ENCODE measurements around the gene ZNF785. TPM values are rescaled to one million over a fixed set of nuclear protein-coding genes. Genes with fewer than 3 reads are reported as not detected.

Gene ZNF785
- total and polyA plus RNA-seq, 2 donors from 2014 or later: 6.3 to 18.5 TPM

GRCh38 chr16:30622455-30623032 is 37.0 kb upstream of the ZNF785 start:
- Histone ChIP-seq H3K4me1 (ENCODE audit: control insufficient read depth in 2 of 3, insufficient read depth in 2 of 3, low read depth in 1 of 3, low read length in 3 of 3) (peaks cover 8 to 15% (median 11%) of the 10 kb centered on the region in 3 donors), H3K27ac (ENCODE audit: low read depth in 2 of 2, low read length in 2 of 2) (no peak overlapping the region), H3K36me3 (ENCODE audit: control insufficient read depth in 2 of 3, insufficient read depth in 3 of 3, low read length in 3 of 3) (no peaks in the 10 kb centered on the region), H3K9me3 (ENCODE audit: control insufficient read depth in 2 of 3, insufficient read depth in 1 of 3, low read length in 3 of 3) (no peaks in the 10 kb centered on the region), H3K4me3 (ENCODE audit: low read length in 3 of 3) (no peak overlapping the region), H3K9ac (ENCODE audit: low read length in 3 of 3) (no peak overlapping the region), H3K27me3 (ENCODE audit: control insufficient read depth, insufficient read depth, low read length) (no peaks in the 10 kb centered on the region)
- intact Hi-C loops (cut with DNase I): no loop called here
- peak in 1 of 5 donors; percentile 30 for DNase-seq
- FAIRE-seq: no peak
- no peak for TF ChIP-seq CTCF (IDR thresholded peaks at IDR 0.05; ENCODE audit: borderline replicate concordance, extremely low read depth, insufficient read depth)

GRCh38 chr16:30621765-30622164 is 36.3 kb upstream of the ZNF785 start:
- Histone ChIP-seq H3K27ac (ENCODE audit: low read depth in 2 of 2, low read length in 2 of 2) (no peak overlapping the region), H3K9ac (ENCODE audit: low read length in 3 of 3) (no peak overlapping the region), H3K9me3 (ENCODE audit: control insufficient read depth in 2 of 3, insufficient read depth in 1 of 3, low read length in 3 of 3) (no peaks in the 10 kb centered on the region), H3K4me1 (ENCODE audit: control insufficient read depth in 2 of 3, insufficient read depth in 2 of 3, low read depth in 1 of 3, low read length in 3 of 3) (peaks cover 8 to 16% (median 11%) of the 10 kb centered on the region in 3 donors), H3K4me3 (ENCODE audit: low read length in 3 of 3) (no peak overlapping the region), H3K27me3 (ENCODE audit: control insufficient read depth, insufficient read depth, low read length) (no peaks in the 10 kb centered on the region), H3K36me3 (ENCODE audit: control insufficient read depth in 2 of 3, insufficient read depth in 3 of 3, low read length in 3 of 3) (no peaks in the 10 kb centered on the region)
- intact Hi-C loops (cut with DNase I): no loop called here
- DNase-seq (no peak), FAIRE-seq (no peak)
- no peak for TF ChIP-seq CTCF (IDR thresholded peaks at IDR 0.05; ENCODE audit: borderline replicate concordance, extremely low read depth, insufficient read depth)

GRCh38 chr16:30620169-30620568 is 34.7 kb upstream of the ZNF785 start:
- no peak for TF ChIP-seq CTCF (IDR thresholded peaks at IDR 0.05; ENCODE audit: borderline replicate concordance, extremely low read depth, insufficient read depth)
- no peak overlapping the region for H3K9ac ChIP-seq (ENCODE audit: low read length in 3 of 3)
- peaks cover 11 to 28% (median 11%) of the 10 kb centered on the region in 3 donors for H3K4me1 ChIP-seq (ENCODE audit: control insufficient read depth in 2 of 3, insufficient read depth in 2 of 3, low read depth in 1 of 3, low read length in 3 of 3)
- no peak overlapping the region for H3K27ac ChIP-seq (ENCODE audit: low read depth in 2 of 2, low read length in 2 of 2)
- no peaks in the 10 kb centered on the region for H3K27me3 ChIP-seq (ENCODE audit: control insufficient read depth, insufficient read depth, low read length)
- no peaks in the 10 kb centered on the region for H3K36me3 ChIP-seq (ENCODE audit: control insufficient read depth in 2 of 3, insufficient read depth in 3 of 3, low read length in 3 of 3)
- FAIRE-seq (no peak), DNase-seq (peak in 2 of 5 donors; percentile 49 to 59)
- H3K9me3 ChIP-seq (ENCODE audit: control insufficient read depth in 2 of 3, insufficient read depth in 1 of 3, low read length in 3 of 3): no peaks in the 10 kb centered on the region
- intact Hi-C loops (cut with DNase I): no loop called here
- H3K4me3 ChIP-seq (ENCODE audit: low read length in 3 of 3): no peak overlapping the region

- TF ChIP-seq CTCF (IDR thresholded peaks at IDR 0.05; ENCODE audit: borderline replicate concordance, extremely low read depth, insufficient read depth): no peak
- no peak for FAIRE-seq
- peak overlapping the region in 1 of 2 donors; percentile 16 for H3K27ac ChIP-seq (ENCODE audit: low read depth in 2 of 2, low read length in 2 of 2)
Observed at GRCh38 chr16:30619638-30620037, 34.1 kb upstream of the ZNF785 start.

More at GRCh38 chr16:30619638-30620037, 34.1 kb upstream of the ZNF785 start:
- Histone ChIP-seq H3K36me3 (ENCODE audit: control insufficient read depth in 2 of 3, insufficient read depth in 3 of 3, low read length in 3 of 3) (no peaks in the 10 kb centered on the region), H3K27me3 (ENCODE audit: control insufficient read depth, insufficient read depth, low read length) (no peaks in the 10 kb centered on the region), H3K4me3 (ENCODE audit: low read length in 3 of 3) (peak overlapping the region in 1 of 3 donors; percentile 30), H3K9ac (ENCODE audit: low read length in 3 of 3) (no peak overlapping the region), H3K4me1 (ENCODE audit: control insufficient read depth in 2 of 3, insufficient read depth in 2 of 3, low read depth in 1 of 3, low read length in 3 of 3) (peaks cover 11 to 29% (median 12%) of the 10 kb centered on the region in 3 donors), H3K9me3 (ENCODE audit: control insufficient read depth in 2 of 3, insufficient read depth in 1 of 3, low read length in 3 of 3) (no peaks in the 10 kb centered on the region)
- intact Hi-C loops (cut with DNase I): no loop called here
- DNase-seq: peak in 2 of 5 donors; percentile 79 to 83
